ENCODE results near the gene PEAK3.

Gene PEAK3

GRCh38 chr19:2248136-2249009, 33.6 kb downstream of the PEAK3 start:
- no peak overlapping the region for H2BK5ac ChIP-seq (ENCODE audit: low read length)
- H3K27ac ChIP-seq (ENCODE audit: low read depth, low read length) = no peak overlapping the region
- no peak overlapping the region for H3K4ac ChIP-seq (ENCODE audit: low read depth, low read length)
- H4K5ac ChIP-seq (ENCODE audit: low read length) = no peak overlapping the region
- H3K18ac ChIP-seq (ENCODE audit: low read length) = no peak overlapping the region
- no peaks in the 10 kb centered on the region for H3K4me1 ChIP-seq (ENCODE audit: control insufficient read depth, low read depth, low read length)
- no peak overlapping the region for H2BK15ac ChIP-seq (replicated peaks; ENCODE audit: low read depth)
- H3K23ac ChIP-seq (ENCODE audit: low read length) = no peak overlapping the region
- no peak overlapping the region for H3K4me2 ChIP-seq (ENCODE audit: low read length)
- H3K27me3 ChIP-seq (ENCODE audit: insufficient read depth, low read length, poor library complexity) = no peaks in the 10 kb centered on the region
- no peak overlapping the region for H2BK120ac ChIP-seq (ENCODE audit: low read depth, low read length)
- no peak overlapping the region for H4K8ac ChIP-seq (ENCODE audit: low read depth, low read length)
- H3K36me3 ChIP-seq (ENCODE audit: control insufficient read depth, insufficient read depth, low read length) = peaks cover 18% of the 10 kb centered on the region
- no peak for DNase-seq
- H3K79me1 ChIP-seq (ENCODE audit: low read length) = peaks cover 7% of the 10 kb centered on the region
- no CpG with 5 or more reads among the region's 21 CpGs for WGBS (ENCODE audit: extremely low coverage, insufficient coverage, low lambda C conversion rate)
- no peak overlapping the region for H2AK5ac ChIP-seq (ENCODE audit: low read length)
- no peak overlapping the region for H3K56ac ChIP-seq (ENCODE audit: low read length)
- H3K4me3 ChIP-seq (ENCODE audit: low read length) = no peak overlapping the region
- H3K9ac ChIP-seq (ENCODE audit: low read length) = no peak overlapping the region
- H3K79me2 ChIP-seq (ENCODE audit: control insufficient read depth, insufficient read depth, low read length) = peaks cover 3% of the 10 kb centered on the region

GRCh38 chr19:2247433-2248101, 34.4 kb downstream of the PEAK3 start:
- Histone ChIP-seq H4K5ac (ENCODE audit: low read length) (no peak overlapping the region), H2BK120ac (ENCODE audit: low read depth, low read length) (no peak overlapping the region), H3K9ac (ENCODE audit: low read length) (no peak overlapping the region), H3K79me2 (ENCODE audit: control insufficient read depth, insufficient read depth, low read length) (peaks cover 11% of the 10 kb centered on the region), H3K4me1 (ENCODE audit: control insufficient read depth, low read depth, low read length) (no peaks in the 10 kb centered on the region), H2AK5ac (ENCODE audit: low read length) (no peak overlapping the region), H3K79me1 (ENCODE audit: low read length) (peaks cover 11% of the 10 kb centered on the region), H3K4ac (ENCODE audit: low read depth, low read length) (no peak overlapping the region), H2BK15ac (replicated peaks; ENCODE audit: low read depth) (no peak overlapping the region), H3K4me3 (ENCODE audit: low read length) (no peak overlapping the region), H3K4me2 (ENCODE audit: low read length) (no peak overlapping the region), H3K23ac (ENCODE audit: low read length) (no peak overlapping the region), H4K8ac (ENCODE audit: low read depth, low read length) (no peak overlapping the region), H3K27ac (ENCODE audit: low read depth, low read length) (no peak overlapping the region), H3K27me3 (ENCODE audit: insufficient read depth, low read length, poor library complexity) (no peaks in the 10 kb centered on the region), H3K36me3 (ENCODE audit: control insufficient read depth, insufficient read depth, low read length) (peaks cover 18% of the 10 kb centered on the region), H2BK5ac (ENCODE audit: low read length) (no peak overlapping the region), H3K18ac (ENCODE audit: low read length) (no peak overlapping the region), H3K56ac (ENCODE audit: low read length) (no peak overlapping the region)
- no peak for DNase-seq
- WGBS (ENCODE audit: extremely low coverage, insufficient coverage, low lambda C conversion rate) = no CpG with 5 or more reads among the region's 28 CpGs

- Histone ChIP-seq H3K36me3 (ENCODE audit: control insufficient read depth, insufficient read depth, low read length) (peaks cover 18% of the 10 kb centered on the region), H2BK5ac (ENCODE audit: low read length) (no peak overlapping the region), H2BK15ac (replicated peaks; ENCODE audit: low read depth) (no peak overlapping the region), H3K79me2 (ENCODE audit: control insufficient read depth, insufficient read depth, low read length) (peaks cover 18% of the 10 kb centered on the region), H3K4me3 (ENCODE audit: low read length) (no peak overlapping the region), H3K9ac (ENCODE audit: low read length) (no peak overlapping the region), H2AK5ac (ENCODE audit: low read length) (no peak overlapping the region), H3K79me1 (ENCODE audit: low read length) (peaks cover 11% of the 10 kb centered on the region), H3K4me1 (ENCODE audit: control insufficient read depth, low read depth, low read length) (no peaks in the 10 kb centered on the region), H3K27ac (ENCODE audit: low read depth, low read length) (no peak overlapping the region), H3K4me2 (ENCODE audit: low read length) (no peak overlapping the region), H3K4ac (ENCODE audit: low read depth, low read length) (no peak overlapping the region), H2BK120ac (ENCODE audit: low read depth, low read length) (no peak overlapping the region), H3K56ac (ENCODE audit: low read length) (no peak overlapping the region), H4K5ac (ENCODE audit: low read length) (no peak overlapping the region), H4K8ac (ENCODE audit: low read depth, low read length) (no peak overlapping the region), H3K23ac (ENCODE audit: low read length) (no peak overlapping the region), H3K27me3 (ENCODE audit: insufficient read depth, low read length, poor library complexity) (no peaks in the 10 kb centered on the region), H3K18ac (ENCODE audit: low read length) (no peak overlapping the region)
- no CpG with 5 or more reads among the region's 26 CpGs for WGBS (ENCODE audit: extremely low coverage, insufficient coverage, low lambda C conversion rate)
- no peak for DNase-seq
These were observed 35.1 kb downstream of the PEAK3 start for GRCh38 chr19:2246801-2247361.

GRCh38 chr19:2246014-2246620, 35.9 kb downstream of the PEAK3 start:
- WGBS (ENCODE audit: extremely low coverage, insufficient coverage, low lambda C conversion rate) = no CpG with 5 or more reads among the region's 25 CpGs
- Histone ChIP-seq H3K18ac (ENCODE audit: low read length) (no peak overlapping the region), H2BK5ac (ENCODE audit: low read length) (no peak overlapping the region), H3K9ac (ENCODE audit: low read length) (no peak overlapping the region), H3K36me3 (ENCODE audit: control insufficient read depth, insufficient read depth, low read length) (peaks cover 18% of the 10 kb centered on the region), H3K4me1 (ENCODE audit: control insufficient read depth, low read depth, low read length) (no peaks in the 10 kb centered on the region), H2AK5ac (ENCODE audit: low read length) (no peak overlapping the region), H3K27me3 (ENCODE audit: insufficient read depth, low read length, poor library complexity) (no peaks in the 10 kb centered on the region), H3K4me3 (ENCODE audit: low read length) (no peak overlapping the region), H3K23ac (ENCODE audit: low read length) (no peak overlapping the region), H3K79me2 (ENCODE audit: control insufficient read depth, insufficient read depth, low read length) (peaks cover 26% of the 10 kb centered on the region), H3K27ac (ENCODE audit: low read depth, low read length) (no peak overlapping the region), H4K8ac (ENCODE audit: low read depth, low read length) (no peak overlapping the region), H2BK120ac (ENCODE audit: low read depth, low read length) (no peak overlapping the region), H3K4me2 (ENCODE audit: low read length) (no peak overlapping the region), H3K79me1 (ENCODE audit: low read length) (peaks cover 11% of the 10 kb centered on the region), H3K56ac (ENCODE audit: low read length) (no peak overlapping the region), H4K5ac (ENCODE audit: low read length) (no peak overlapping the region), H2BK15ac (replicated peaks; ENCODE audit: low read depth) (no peak overlapping the region), H3K4ac (ENCODE audit: low read depth, low read length) (no peak overlapping the region)
- DNase-seq = no peak

GRCh38 chr19:2245273-2245672, 36.7 kb downstream of the PEAK3 start:
- Histone ChIP-seq H3K4ac (ENCODE audit: low read depth, low read length) (no peak overlapping the region), H4K5ac (ENCODE audit: low read length) (no peak overlapping the region), H3K4me2 (ENCODE audit: low read length) (no peak overlapping the region), H2BK120ac (ENCODE audit: low read depth, low read length) (no peak overlapping the region), H2AK5ac (ENCODE audit: low read length) (no peak overlapping the region), H3K9ac (ENCODE audit: low read length) (no peak overlapping the region), H3K79me1 (ENCODE audit: low read length) (peaks cover 14% of the 10 kb centered on the region), H2BK15ac (replicated peaks; ENCODE audit: low read depth) (no peak overlapping the region), H3K27ac (ENCODE audit: low read depth, low read length) (no peak overlapping the region), H3K56ac (ENCODE audit: low read length) (no peak overlapping the region), H4K8ac (ENCODE audit: low read depth, low read length) (no peak overlapping the region), H3K18ac (ENCODE audit: low read length) (no peak overlapping the region), H2BK5ac (ENCODE audit: low read length) (no peak overlapping the region), H3K23ac (ENCODE audit: low read length) (no peak overlapping the region), H3K4me1 (ENCODE audit: control insufficient read depth, low read depth, low read length) (no peaks in the 10 kb centered on the region), H3K27me3 (ENCODE audit: insufficient read depth, low read length, poor library complexity) (no peaks in the 10 kb centered on the region), H3K36me3 (ENCODE audit: control insufficient read depth, insufficient read depth, low read length) (peaks cover 18% of the 10 kb centered on the region), H3K79me2 (ENCODE audit: control insufficient read depth, insufficient read depth, low read length) (peaks cover 34% of the 10 kb centered on the region), H3K4me3 (ENCODE audit: low read length) (no peak overlapping the region)
- no CpG with 5 or more reads among the region's 15 CpGs for WGBS (ENCODE audit: extremely low coverage, insufficient coverage, low lambda C conversion rate)
- no peak for DNase-seq

All from mesendoderm (in vitro differentiated cells).